Subcutaneous adipose tissue (tissue), 4 donors: Measurements from ENCODE around the gene FGFBP3. TPM values are rescaled to one million over a fixed set of nuclear protein-coding genes. Genes with fewer than 3 reads are reported as not detected.

Experiments
- CTCF ChIP-seq: fragments of 450-650 bp; IDR thresholded peaks from one replicate; pipeline ENCODE4 v1.5.1; 2016; ENCODE audit warnings: low read depth, mild to moderate bottlenecking, control low read depth, antibody characterized with exemption, moderate library complexity
- total RNA-seq, 4 donors: library from RNA; depleted of rRNA; stranded (reverse); fragments of >200 nt; gene quantifications; one replicate each; pipeline ENCODE4 v1.1.0, GENCODE V29; 2016

FGFBP3 gene
- total RNA-seq, 4 donors from 2014 or later: 0.51 to 2.8 (median 0.88) TPM; not detected in 1

GRCh38 chr10:91896212-91896756, 13.0 kb downstream of the FGFBP3 start:
- no peak for TF ChIP-seq CTCF

- TF ChIP-seq CTCF: no peak
These were observed 16.2 kb downstream of the FGFBP3 start for GRCh38 chr10:91893051-91893450.

GRCh38 chr10:91891125-91892001, 17.9 kb downstream of the FGFBP3 start:
- TF ChIP-seq CTCF: no peak

GRCh38 chr10:91887272-91888076, 21.8 kb downstream of the FGFBP3 start:
- no peak for TF ChIP-seq CTCF

GRCh38 chr10:91886954-91887271, 22.4 kb downstream of the FGFBP3 start:
- TF ChIP-seq CTCF: no peak

- no peak for TF ChIP-seq CTCF
These were observed 23.8 kb downstream of the FGFBP3 start for GRCh38 chr10:91885362-91886079.

GRCh38 chr10:91884536-91884935, 24.8 kb downstream of the FGFBP3 start:
- no peak for TF ChIP-seq CTCF
